H1 (cell line): ENCODE measurements around the gene SLTM. TPM values are rescaled to one million over a fixed set of nuclear protein-coding genes. Genes with fewer than 3 reads are reported as not detected.

Experiments
- CTCF ChIA-PET: fragments of 300-600 bp; sonication (Branson Sonifier 250); formaldehyde crosslinking; loops from one replicate; lab custom pipeline; 2021; ENCODE audit not compliant: partially characterized antibody; lab: Charles Lee
- POLR2A ChIA-PET: fragments of 300-600 bp; sonication (Branson Sonifier 250); formaldehyde crosslinking; loops from one replicate; lab custom pipeline; 2021; ENCODE audit warnings: inconsistent platforms; ENCODE audit not compliant: partially characterized antibody; lab: Charles Lee
- DNase-seq, 2 experiments: peaks; one replicate each; pipeline versions ENCODE4 v3.0.0 to v3.0.0-alpha.2; 2010 to 2022; ENCODE audit warnings: low spot score in 2 of 2, low read depth in 1 of 2, mixed read lengths in 1 of 2
- FAIRE-seq: peaks from 2 replicates; lab custom pipeline; 2011; peaks lifted over from hg19 to GRCh38; lab: Jason Lieb, UNC
- H2AFZ ChIP-seq: 2 replicates; pipeline ENCODE4 v1.8.1; 2012; ENCODE audit warnings: low read length, inconsistent platforms
- H2AK5ac ChIP-seq: 2 replicates; pipeline ENCODE4 v1.6.1; 2013; ENCODE audit warnings: low read depth, low read length
- H2BK120ac ChIP-seq: replicated peaks from 2 replicates; pipeline ENCODE3; 2013; ENCODE audit warnings: low read depth, low read length, inconsistent platforms
- H2BK12ac ChIP-seq: 2 replicates; pipeline ENCODE4 v1.6.1; 2013; ENCODE audit warnings: low read depth, low read length
- H2BK15ac ChIP-seq: 2 replicates; pipeline ENCODE4 v1.6.1; 2013; ENCODE audit warnings: low read length
- H2BK20ac ChIP-seq: 2 replicates; pipeline ENCODE4 v1.6.1; 2013; ENCODE audit warnings: low read length
- H2BK5ac ChIP-seq: 2 replicates; pipeline ENCODE4 v1.6.1; 2013; ENCODE audit warnings: low read depth, low read length
- H3K14ac ChIP-seq: 2 replicates; pipeline ENCODE4 v1.6.1; 2013; ENCODE audit warnings: inconsistent platforms; ENCODE audit not compliant: insufficient read length
- H3K18ac ChIP-seq: 2 replicates; pipeline ENCODE4 v1.6.1; 2013; ENCODE audit warnings: low read length; ENCODE audit errors: extremely low read depth
- H3K23ac ChIP-seq: 2 replicates; pipeline ENCODE4 v1.6.1; 2013; ENCODE audit warnings: inconsistent platforms; ENCODE audit not compliant: insufficient read length
- H3K23me2 ChIP-seq: 2 replicates; pipeline ENCODE4 v1.6.1; 2013; ENCODE audit warnings: low read depth, low read length
- H3K27ac ChIP-seq: 2 replicates; pipeline ENCODE4 v1.6.1; 2011; ENCODE audit warnings: low read depth, low read length, inconsistent platforms
- H3K27me3 ChIP-seq, 4 experiments: replicated peaks in 1 of 4; 1 replicate in 1 of 4; 2 replicates in 3 of 4; pipeline versions ENCODE4 v1.6.1 to v1.8.1; 2011 to 2013; ENCODE audit warnings: low read length in 3 of 4, mild to moderate bottlenecking in 3 of 4, inconsistent platforms in 2 of 4, mixed read lengths in 2 of 4, moderate library complexity in 1 of 4; ENCODE audit not compliant: control insufficient read depth in 3 of 4, insufficient read depth in 3 of 4; ENCODE audit errors: extremely low read depth in 1 of 4
- H3K36me3 ChIP-seq, 4 experiments: 2 replicates each; pipeline versions ENCODE4 v1.6.1 to v1.8.1; 2011 to 2013; ENCODE audit warnings: mild to moderate bottlenecking in 4 of 4, low read length in 3 of 4, moderate library complexity in 2 of 4, control low read depth in 1 of 4, inconsistent platforms in 1 of 4; ENCODE audit not compliant: insufficient read depth in 4 of 4, control insufficient read depth in 2 of 4
- H3K4ac ChIP-seq: replicated peaks from 2 replicates; pipeline ENCODE3; 2013; ENCODE audit warnings: low read length, low read depth, mixed read lengths, inconsistent platforms; ENCODE audit not compliant: insufficient read length
- H3K4me1 ChIP-seq, 4 experiments: replicated peaks in 1 of 4; 1 replicate in 1 of 4; 2 replicates in 3 of 4; pipeline versions ENCODE4 v1.6.1 to v1.8.1; 2011 to 2013; ENCODE audit warnings: low read length in 3 of 4, inconsistent platforms in 2 of 4, mixed read lengths in 1 of 4; ENCODE audit not compliant: insufficient read depth in 4 of 4, control insufficient read depth in 3 of 4
- H3K4me2 ChIP-seq, 2 experiments: 2 replicates each; pipeline versions ENCODE4 v1.6.1 to v1.8.1; 2011 to 2013; ENCODE audit warnings: low read depth in 2 of 2, low read length in 2 of 2, control low read depth in 1 of 2, inconsistent platforms in 1 of 2, mild to moderate bottlenecking in 1 of 2; ENCODE audit not compliant: insufficient read depth in 1 of 2
- H3K4me3 ChIP-seq, 4 experiments: fragments of 200-600, 300-600 bp in 1 of 4; sonication (generic), shearing (Covaris generic), sonication (Bioruptor Twin) in 1 of 4; 2 replicates each; pipeline versions ENCODE4 v1.5.1 to v1.8.1; 2011 to 2016; ENCODE audit warnings: low read length in 4 of 4, low read depth in 3 of 4, control low read depth in 2 of 4, inconsistent platforms in 2 of 4, mild to moderate bottlenecking in 2 of 4, mixed read lengths in 1 of 4, moderate library complexity in 1 of 4; ENCODE audit not compliant: insufficient read depth in 2 of 4; ENCODE audit errors: extremely low read depth in 1 of 4
- H3K56ac ChIP-seq: replicated peaks from 2 replicates; pipeline ENCODE3; 2013; ENCODE audit warnings: low read depth, mild to moderate bottlenecking, mixed read lengths, low read length, inconsistent platforms; ENCODE audit not compliant: insufficient read length
- H3K79me1 ChIP-seq: 2 replicates; pipeline ENCODE4 v1.6.1; 2013; ENCODE audit warnings: low read depth, low read length, control low read depth
- H3K79me2 ChIP-seq, 2 experiments: 2 replicates each; pipeline versions ENCODE4 v1.6.1 to v1.8.1; 2012 to 2013; ENCODE audit warnings: low read length in 2 of 2, mild to moderate bottlenecking in 2 of 2, inconsistent platforms in 1 of 2; ENCODE audit not compliant: insufficient read depth in 2 of 2, control insufficient read depth in 1 of 2
- H3K9ac ChIP-seq, 4 experiments: replicated peaks in 1 of 4; 1 replicate in 1 of 4; 2 replicates in 3 of 4; pipeline versions ENCODE4 v1.6.1 to v1.8.1; 2011 to 2013; ENCODE audit warnings: low read depth in 3 of 4, low read length in 3 of 4, control low read depth in 2 of 4, mild to moderate bottlenecking in 2 of 4, moderate library complexity in 2 of 4, inconsistent platforms in 1 of 4; ENCODE audit errors: extremely low read depth in 1 of 4
- H3K9me3 ChIP-seq, 2 experiments: 2 replicates each; pipeline versions ENCODE4 v1.6.1 to v1.8.1; 2012 to 2013; ENCODE audit warnings: mild to moderate bottlenecking in 2 of 2, moderate library complexity in 2 of 2, control low read depth in 1 of 2, inconsistent platforms in 1 of 2, low read depth in 1 of 2, low read length in 1 of 2, mixed read lengths in 1 of 2; ENCODE audit not compliant: insufficient read depth in 2 of 2
- H4K20me1 ChIP-seq, 2 experiments: replicated peaks in 1 of 2; 2 replicates each; pipeline versions ENCODE3 to v1.8.1; 2011 to 2013; ENCODE audit warnings: inconsistent platforms in 2 of 2, low read length in 2 of 2, mild to moderate bottlenecking in 1 of 2; ENCODE audit not compliant: insufficient read depth in 2 of 2, control insufficient read depth in 1 of 2
- H4K5ac ChIP-seq: 2 replicates; pipeline ENCODE4 v1.6.1; 2013; ENCODE audit warnings: low read length, low read depth, mixed read lengths, inconsistent platforms; ENCODE audit not compliant: insufficient read length
- H4K8ac ChIP-seq: 2 replicates; pipeline ENCODE4 v1.8.0; 2013; ENCODE audit warnings: mild to moderate bottlenecking, moderate library complexity, low read length, inconsistent platforms; ENCODE audit not compliant: insufficient read depth; ENCODE audit errors: extremely low read depth
- H4K91ac ChIP-seq: replicated peaks from 2 replicates; pipeline ENCODE3; 2013; ENCODE audit warnings: low read length, mixed read lengths, inconsistent platforms; ENCODE audit not compliant: insufficient read length
- ATF2 ChIP-seq: IDR thresholded peaks from 2 replicates; pipeline ENCODE4 v1.6.1; 2012; ENCODE audit warnings: low read length, inconsistent platforms
- ATF3 ChIP-seq: IDR thresholded peaks from 2 replicates; pipeline ENCODE4 v1.6.1; 2011; ENCODE audit warnings: low read depth, mild to moderate bottlenecking, low read length; ENCODE audit not compliant: insufficient read depth
- CTBP2 ChIP-seq: IDR thresholded peaks from 2 replicates; pipeline ENCODE4 v1.7.0; 2011; ENCODE audit warnings: borderline replicate concordance, mild to moderate bottlenecking, moderate library complexity, mixed read lengths, low read length; ENCODE audit not compliant: insufficient read depth, insufficient read length
- HDAC6 ChIP-seq: IDR thresholded peaks from one replicate; pipeline ENCODE4 v1.7.1; 2012; ENCODE audit warnings: low read depth, mild to moderate bottlenecking, inconsistent platforms, low read length, moderate library complexity
- MAX ChIP-seq: IDR thresholded peaks from 2 replicates; pipeline ENCODE4 v1.6.1; 2012; ENCODE audit warnings: inconsistent platforms
- NANOG ChIP-seq: IDR thresholded peaks from 2 replicates; pipeline ENCODE4 v1.6.1; 2011; ENCODE audit warnings: low read length, low read depth, mild to moderate bottlenecking, inconsistent platforms; ENCODE audit not compliant: insufficient read depth, poor library complexity, severe bottlenecking
- RBBP5 ChIP-seq: IDR thresholded peaks from 2 replicates; pipeline ENCODE4 v1.7.1; 2012; ENCODE audit warnings: low read depth, mild to moderate bottlenecking, inconsistent platforms, low read length, moderate library complexity, borderline replicate concordance
- RNF2 ChIP-seq: fragments of 200-900, 300-1000 bp; sonication (generic); IDR thresholded peaks from 2 replicates; pipeline ENCODE4 v1.7.1; 2016; ENCODE audit warnings: borderline replicate concordance, low read depth, mild to moderate bottlenecking, antibody characterized with exemption, low read length; ENCODE audit not compliant: poor library complexity, severe bottlenecking; ENCODE audit errors: missing control alignments
- SIN3A ChIP-seq, 2 experiments: IDR thresholded peaks in 1 of 2; conservative IDR thresholded peaks in 1 of 2; 2 replicates each; pipeline ENCODE4 v1.6.1; 2011 to 2012; ENCODE audit warnings: low read length in 2 of 2, improper control_type of control experiment in 1 of 2, low read depth in 1 of 2, mild to moderate bottlenecking in 1 of 2
- SP2 ChIP-seq: IDR thresholded peaks from 2 replicates; pipeline ENCODE4 v1.6.1; 2012; ENCODE audit warnings: mild to moderate bottlenecking, low read length, inconsistent platforms
- whole genome bisulfite sequencing, 2 experiments: shearing (Covaris generic) in 1 of 2; methylation state at CpG; one replicate each; pipeline versions ENCODE4 v1.1.6 to v1.1.7; 2013 to 2015; ENCODE audit warnings: low lambda C conversion rate in 2 of 2, mixed read lengths in 2 of 2, inconsistent platforms in 1 of 2, low coverage in 1 of 2, missing lambda C conversion rate in 1 of 2; ENCODE audit not compliant: insufficient replicate concordance in 2 of 2, insufficient coverage in 1 of 2, insufficient read length in 1 of 2; ENCODE audit errors: extremely low coverage in 1 of 2, missing lambda C conversion rate in 1 of 2; 5-methylcytosine and 5-hydroxymethylcytosine counted together
- polyA plus RNA-seq, 7 experiments: library from polyadenylated mRNA; depleted of rRNA in 3 of 7; stranded (reverse) in 5 of 7; unstranded in 2 of 7; fragments of >200 nt in 5 of 7; fragments of 200-250 nt in 2 of 7; gene quantifications; 1 replicate in 5 of 7; 2 replicates in 1 of 7; 4 replicates in 1 of 7; pipeline versions ENCODE4 v1.2.1 to v1.2.3, GENCODE V29; 2011 to 2013; ENCODE audit warnings: missing spikeins in 2 of 7, mixed read lengths in 2 of 7
- total RNA-seq: library from RNA; stranded (reverse); fragmentation: NEBNext Ultra II Directional; extraction: Animal tissue kit (Norgen Biotek cat#: 25700); gene quantifications from 2 replicates; pipeline ENCODE4 v1.2.1, GENCODE V29; 2021

Gene SLTM
- total and polyA plus RNA-seq, 2 of the 8 experiments (the other 6 are each of a cell fraction or from before 2014, with no cell fraction given): 30.8 to 149 TPM

- no peak overlapping the region for H3K9ac ChIP-seq
- no peak overlapping the region for H3K18ac ChIP-seq
- H3K79me2 ChIP-seq: peaks cover 0 to 77% of the 10 kb centered on the region in 2 experiments; a peak in 2 of 4 replicates
- peaks cover 2 to 89% (median 41%) of the 10 kb centered on the region in 4 experiments; a peak in 7 of 8 replicates for H3K36me3 ChIP-seq
- H2BK20ac ChIP-seq: no peak overlapping the region
- H4K5ac ChIP-seq: no peak overlapping the region
- H2AFZ ChIP-seq: no peak overlapping the region
- H3K23ac ChIP-seq: no peak overlapping the region
- no peak overlapping the region for H2BK12ac ChIP-seq
- 94% methylated on average over 1 of the region's 1 CpG; no CpG with 5 or more reads in 1 of the 2 experiments for WGBS, 2 experiments
- H3K9me3 ChIP-seq: no peaks in the 10 kb centered on the region
- H2AK5ac ChIP-seq: no peak overlapping the region
- peaks cover 7% of the 10 kb centered on the region in 2 experiments for H4K20me1 ChIP-seq
- H3K79me1 ChIP-seq: no peaks in the 10 kb centered on the region
- H3K27ac ChIP-seq: no peak overlapping the region
- no peak overlapping the region for H3K4ac ChIP-seq
- no peak overlapping the region for H4K8ac ChIP-seq
- no peaks in the 10 kb centered on the region for H3K27me3 ChIP-seq
- H3K4me2 ChIP-seq: no peak overlapping the region
- H3K14ac ChIP-seq: no peak overlapping the region
- no peak overlapping the region for H3K4me3 ChIP-seq
- H3K4me1 ChIP-seq: no peaks in the 10 kb centered on the region; a peak in 1 of 7 replicates
- no peak overlapping the region for H4K91ac ChIP-seq
- no peak overlapping the region for H2BK5ac ChIP-seq
- ChIA-PET CTCF (no interaction called here), POLR2A (interaction anchor here (1.2 to 1.4 kb wide), 2 partner anchors 9 to 32 kb away, joined by 3 read pairs; no protein-coding TSS in a partner anchor)
- no peak for FAIRE-seq
- no peak overlapping the region for H3K56ac ChIP-seq
- no peak for DNase-seq
- H2BK15ac ChIP-seq: no peak overlapping the region
- no peaks in the 10 kb centered on the region for H3K23me2 ChIP-seq
- H2BK120ac ChIP-seq: no peak overlapping the region
- TF ChIP-seq ATF2 (no peak), MAX (no peak), HDAC6 (no peak), SIN3A (conservative IDR thresholded peaks at IDR 0.05 in 1 of 2, IDR thresholded peaks at IDR 0.05 in 1 of 2; ENCODE audit: low read depth in 1 of 2, low read length in 2 of 2) (no peak), SP2 (no peak), RBBP5 (no peak), ATF3 (no peak), CTBP2 (no peak), NANOG (no peak), RNF2 (no peak)
Measured at GRCh38 chr15:58909616-58910015, 23.9 kb downstream of the SLTM start.
